SW480 (cell line): ENCODE results near the gene SKI.

ENCODE experiments used
- DNase-seq: peaks from one replicate; pipeline ENCODE4 v3.0.0-alpha.2; 2016; ENCODE audit warnings: low spot score

Gene SKI

DNA sequence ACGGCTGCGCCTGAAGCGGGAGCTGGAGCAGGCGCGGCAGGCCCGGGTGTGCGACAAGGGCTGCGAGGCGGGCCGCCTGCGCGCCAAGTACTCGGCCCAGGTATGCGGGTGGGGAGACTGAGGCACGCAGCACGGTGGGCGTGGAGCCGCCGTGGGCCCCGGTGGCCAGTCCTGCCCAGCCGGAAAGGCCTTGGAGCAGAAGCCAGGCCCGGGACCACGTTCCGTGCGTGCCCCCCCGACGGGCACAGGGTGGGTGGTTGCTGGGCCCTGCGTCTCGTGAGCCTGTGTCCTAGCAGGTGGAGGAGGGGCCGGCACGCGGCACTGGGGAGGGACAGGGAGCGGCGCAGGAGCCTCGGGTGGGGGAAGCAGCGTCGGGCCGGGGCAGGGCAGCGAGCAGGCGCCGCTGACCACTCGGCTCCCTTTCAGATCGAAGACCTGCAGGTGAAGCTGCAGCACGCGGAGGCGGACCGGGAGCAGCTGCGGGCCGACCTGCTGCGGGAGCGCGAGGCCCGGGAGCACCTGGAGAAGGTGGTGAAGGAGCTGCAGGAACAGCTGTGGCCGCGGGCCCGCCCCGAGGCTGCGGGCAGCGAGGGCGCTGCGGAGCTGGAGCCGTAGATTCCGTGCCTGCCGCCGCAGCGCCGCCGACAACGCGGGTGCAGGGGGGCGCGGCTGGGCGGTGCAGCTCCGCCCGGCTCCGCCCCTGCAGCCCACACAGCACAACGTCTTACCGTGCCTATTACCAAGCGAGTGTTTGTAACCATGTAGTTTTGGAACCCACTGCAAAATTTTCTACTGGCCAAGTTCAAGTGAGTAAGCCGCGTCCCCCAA, 78.2 kb downstream of the SKI start:
- no peak for DNase-seq

DNA sequence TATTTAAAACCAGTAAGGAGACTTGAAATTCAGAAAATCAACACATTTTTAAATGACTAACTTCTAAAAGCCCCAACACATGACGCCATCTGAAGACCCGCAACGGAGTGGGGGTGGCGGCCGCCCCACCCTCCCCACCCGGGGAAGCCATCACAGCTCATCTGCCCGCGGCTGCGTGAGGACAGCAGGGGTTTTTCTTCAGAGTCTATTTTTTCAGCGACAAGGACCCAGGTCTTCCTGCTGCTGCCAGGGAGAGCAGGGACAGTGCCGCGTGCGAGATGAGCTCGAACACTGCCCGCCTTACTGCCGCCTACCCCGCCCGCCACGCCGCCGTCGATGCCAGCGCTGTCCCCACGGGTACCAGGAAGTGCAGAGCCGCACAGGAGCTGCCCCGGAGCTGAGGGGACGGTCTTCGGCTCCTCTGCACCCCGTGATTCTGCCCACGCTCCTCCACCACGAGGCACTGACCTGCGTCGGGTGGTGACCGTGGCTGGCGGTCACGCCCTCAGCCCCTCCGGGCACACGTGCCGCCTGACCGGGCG, 79.0 kb downstream of the SKI start:
- DNase-seq: no peak

DNA sequence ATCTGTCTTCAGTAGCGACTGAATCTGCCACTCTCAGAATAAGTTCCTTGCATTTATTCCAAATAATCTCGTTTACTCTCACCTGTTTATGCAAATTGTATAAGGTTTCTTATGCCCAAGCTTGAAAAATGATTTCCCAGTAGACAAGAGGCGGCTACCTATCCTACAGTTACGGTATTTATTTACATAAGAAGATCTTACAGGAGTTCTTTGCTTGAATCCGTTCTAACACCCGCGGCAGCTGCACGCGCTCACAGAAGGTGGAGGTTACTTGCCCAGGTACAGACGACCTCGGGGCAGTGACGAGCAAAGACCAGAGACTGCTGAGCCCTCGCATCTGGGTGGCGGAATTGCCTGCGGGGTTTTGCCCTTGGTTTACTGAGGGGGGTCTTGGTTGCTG, 79.9 kb downstream of the SKI start:
- DNase-seq: no peak

DNA sequence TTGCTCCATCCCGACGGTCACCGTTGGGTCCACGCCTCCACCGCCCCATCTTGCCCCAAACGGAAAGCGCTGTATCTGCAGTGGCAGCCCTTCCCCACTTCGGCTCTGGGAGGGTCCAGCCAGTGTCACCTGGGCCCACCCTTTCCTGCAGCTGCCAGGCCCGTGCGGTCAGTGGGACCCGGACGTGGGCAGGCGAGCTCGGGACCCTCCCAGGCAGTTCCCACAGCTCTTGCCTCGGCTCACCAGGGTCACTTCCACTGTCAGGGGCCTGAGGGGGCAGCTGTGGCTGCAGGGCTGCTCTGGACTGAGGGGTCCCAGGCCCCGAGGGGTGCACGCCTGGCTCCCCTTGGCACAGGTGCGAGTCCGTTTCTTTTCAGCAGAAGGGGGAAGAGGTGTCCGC, 80.7 kb downstream of the SKI start:
- DNase-seq: no peak

DNA sequence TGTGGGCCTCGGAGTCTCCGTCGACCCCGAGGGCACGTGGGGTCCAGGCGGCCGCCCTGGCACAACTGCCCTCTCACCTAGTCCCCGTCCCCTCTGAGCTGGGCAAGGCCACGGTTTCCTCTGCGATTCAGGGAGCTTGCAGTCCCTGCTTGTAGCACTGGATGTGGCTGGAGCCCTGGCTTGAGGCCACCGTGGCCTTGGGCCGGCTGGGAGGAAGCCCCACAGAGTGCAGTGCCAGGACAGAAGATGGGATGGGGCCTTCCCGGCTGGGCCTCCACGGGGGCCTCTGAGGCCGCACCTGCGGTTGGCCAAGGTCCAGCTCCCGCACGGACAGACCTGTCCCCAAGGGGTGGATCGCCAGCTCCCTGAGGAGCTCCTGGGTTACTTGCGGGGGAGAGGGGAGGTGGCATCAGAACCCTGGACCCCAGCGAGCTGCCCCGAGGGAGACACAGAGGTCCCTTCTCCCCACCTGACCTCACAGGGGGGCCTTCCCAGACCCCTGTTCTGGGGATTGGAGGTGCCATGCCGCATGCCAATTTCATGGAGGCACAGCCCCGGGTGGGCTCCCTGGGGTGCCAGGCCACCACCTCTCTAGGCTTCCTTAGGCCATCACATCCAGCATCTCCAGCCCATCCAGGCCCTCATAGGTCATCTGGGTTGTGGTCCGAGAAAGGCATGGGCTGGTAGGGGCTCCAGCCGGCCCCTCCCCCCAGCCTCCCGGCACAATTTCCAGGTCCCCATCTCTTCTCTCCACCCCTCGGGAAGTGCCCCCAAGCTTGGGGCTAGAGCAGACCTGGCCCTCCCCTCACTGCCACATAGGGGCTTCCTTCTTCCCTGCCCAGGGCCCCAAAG, 82.4 kb downstream of the SKI start:
- DNase-seq: no peak

DNA sequence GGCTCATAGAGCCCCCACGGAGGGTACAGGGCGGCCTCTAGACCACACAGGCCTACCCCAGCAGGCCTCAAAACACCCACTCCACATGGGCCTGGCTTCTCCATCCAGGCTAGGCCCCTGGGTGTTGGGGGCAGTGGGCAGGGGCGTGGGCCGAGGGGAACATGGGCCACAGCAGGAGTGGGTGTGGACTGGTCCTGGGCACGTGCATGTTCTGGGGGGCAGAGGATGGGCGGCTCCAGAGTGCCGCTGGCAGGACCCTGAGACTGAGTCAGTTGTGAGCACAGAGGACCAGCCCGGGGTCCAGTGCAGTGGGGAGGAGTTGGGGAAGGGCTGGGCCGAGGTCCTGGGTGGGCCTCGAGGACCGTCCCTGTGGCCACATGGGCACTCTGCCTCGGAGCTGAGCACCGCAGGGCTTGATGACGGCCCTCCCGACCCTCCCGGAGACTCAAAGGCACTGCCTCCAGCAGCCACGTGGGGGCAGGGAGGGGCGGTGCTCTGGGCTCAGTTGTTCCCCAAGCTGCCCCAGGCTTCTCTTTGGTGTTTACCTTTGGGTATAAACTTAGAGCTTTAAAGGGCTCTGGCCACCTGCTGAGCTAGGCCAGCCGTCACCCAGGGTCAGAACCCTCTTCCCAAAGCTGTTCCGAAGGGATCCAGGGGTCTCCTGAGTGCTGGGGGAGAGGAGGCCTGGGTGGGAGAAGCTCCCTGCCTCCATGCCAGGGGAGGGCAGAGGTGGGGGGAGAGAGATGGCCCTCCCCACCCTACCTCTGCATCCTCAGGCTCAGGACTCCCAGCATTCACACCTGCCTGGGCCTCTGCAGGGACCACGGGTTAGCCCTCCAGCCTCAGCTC, 83.3 kb downstream of the SKI start:
- DNase-seq: peak; percentile 57

DNA sequence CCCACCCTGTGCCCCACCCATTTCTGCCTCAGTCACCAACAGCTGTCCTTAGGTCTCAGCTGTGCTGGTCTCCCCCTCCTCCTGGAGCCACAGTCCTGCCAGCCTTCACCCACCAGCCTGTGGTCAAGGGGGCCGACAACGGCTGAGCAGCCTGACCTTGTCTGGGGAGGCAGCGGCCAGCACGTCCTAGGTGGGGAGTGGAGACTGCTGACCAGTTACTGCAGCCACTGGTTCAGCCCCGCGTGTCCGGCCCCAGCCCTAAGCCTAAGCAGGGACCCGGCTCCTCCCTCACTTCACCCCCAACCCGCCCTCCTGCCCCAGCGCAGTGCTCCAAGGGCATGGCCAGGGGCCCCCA, 84.0 kb downstream of the SKI start:
- no peak for DNase-seq

DNA sequence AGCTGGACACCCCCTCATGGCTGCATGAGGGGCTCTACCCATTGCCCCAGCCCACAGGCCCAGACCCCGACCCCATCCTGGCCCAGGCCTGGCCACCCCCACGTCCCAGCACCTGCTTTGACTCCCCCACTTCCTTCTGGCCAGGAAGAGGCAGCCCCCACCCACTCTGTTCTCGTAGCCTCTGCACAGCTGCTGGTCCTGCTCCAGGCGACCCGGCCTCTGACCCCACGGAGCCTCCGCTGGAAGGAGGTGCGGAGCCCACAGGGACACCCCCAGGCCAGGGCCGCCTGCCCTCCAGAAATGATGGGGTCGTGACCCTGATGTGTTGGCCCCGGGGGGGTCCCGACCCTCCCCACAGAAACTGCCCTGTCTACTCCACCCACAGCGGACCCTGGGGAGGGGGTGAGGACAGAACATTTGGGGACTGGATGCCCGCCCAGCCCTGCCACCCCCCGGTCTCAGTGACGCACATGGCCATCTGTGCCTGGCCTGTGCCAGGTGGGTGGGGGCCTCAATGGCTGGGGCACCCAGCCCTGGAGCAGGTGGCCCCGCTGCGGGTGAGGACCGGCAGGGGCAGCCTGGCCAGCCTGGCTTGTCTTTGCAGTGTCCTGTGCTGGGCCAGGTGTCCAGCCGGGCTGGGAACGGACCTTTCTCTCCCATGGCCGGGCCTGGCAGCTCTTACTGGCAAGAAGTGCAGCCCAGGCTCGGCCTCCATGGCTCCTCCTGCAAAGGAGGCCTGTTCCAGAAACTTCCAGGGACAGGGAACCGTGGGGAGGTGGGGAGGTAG, 84.6 kb downstream of the SKI start:
- DNase-seq: no peak

DNA sequence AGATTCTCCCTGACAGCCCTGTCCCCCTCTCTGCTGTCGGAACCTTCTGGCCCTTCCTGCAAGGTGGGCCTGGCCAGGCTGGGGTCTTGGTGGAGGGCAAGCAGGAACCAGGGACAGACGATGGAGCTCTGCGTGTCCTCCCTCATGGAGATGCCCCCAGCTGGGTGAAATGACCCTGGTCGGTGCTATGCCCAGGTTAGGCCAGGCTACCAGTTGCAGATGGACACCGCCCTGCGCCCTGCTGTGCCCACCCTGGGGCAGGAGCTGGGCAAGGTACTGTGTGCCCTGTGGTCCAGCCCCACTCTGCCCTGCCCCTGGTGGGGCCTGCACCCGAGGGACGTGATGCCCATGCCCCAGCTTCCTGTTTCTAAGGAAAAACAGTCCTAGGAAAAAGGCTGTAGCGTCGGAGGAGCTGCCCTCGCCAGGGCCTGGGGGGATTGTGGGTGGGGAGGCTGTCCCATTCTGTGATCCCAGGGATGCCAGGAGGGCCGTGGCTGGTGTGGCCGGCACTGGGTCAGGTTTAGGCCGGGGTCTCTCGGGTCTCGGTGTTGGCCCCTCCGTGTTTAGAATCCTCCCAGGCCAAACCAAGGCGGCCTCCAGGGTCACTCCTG, 85.6 kb downstream of the SKI start:
- DNase-seq: no peak

DNA sequence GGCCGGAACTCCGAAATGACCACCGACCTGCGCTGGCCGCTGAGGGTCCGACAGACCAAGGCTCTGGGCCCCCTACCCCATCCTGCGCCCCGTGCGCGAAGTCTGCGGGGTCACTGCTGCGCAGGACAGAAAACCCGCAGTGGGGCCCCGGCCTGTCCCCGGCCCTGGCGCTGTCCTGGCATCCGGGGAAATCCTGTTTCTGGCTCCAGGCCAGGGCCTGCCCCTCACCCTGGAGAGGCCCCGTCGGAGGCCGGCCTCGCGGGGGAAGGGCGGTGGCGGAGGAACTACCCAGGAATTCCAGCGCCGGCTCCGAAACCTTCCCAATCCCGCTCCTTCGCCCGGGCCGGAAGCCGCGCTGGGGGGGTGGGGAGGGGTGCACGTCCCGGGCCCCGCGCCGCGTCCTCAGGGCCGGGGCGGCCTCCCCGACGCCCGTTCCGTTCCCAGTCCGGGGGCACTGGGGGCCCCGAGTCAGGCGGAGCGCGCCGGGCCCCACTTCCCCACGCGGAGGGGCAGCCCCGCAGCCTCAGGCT, 86.2 kb downstream of the SKI start:
- DNase-seq: peak; percentile 42

DNA sequence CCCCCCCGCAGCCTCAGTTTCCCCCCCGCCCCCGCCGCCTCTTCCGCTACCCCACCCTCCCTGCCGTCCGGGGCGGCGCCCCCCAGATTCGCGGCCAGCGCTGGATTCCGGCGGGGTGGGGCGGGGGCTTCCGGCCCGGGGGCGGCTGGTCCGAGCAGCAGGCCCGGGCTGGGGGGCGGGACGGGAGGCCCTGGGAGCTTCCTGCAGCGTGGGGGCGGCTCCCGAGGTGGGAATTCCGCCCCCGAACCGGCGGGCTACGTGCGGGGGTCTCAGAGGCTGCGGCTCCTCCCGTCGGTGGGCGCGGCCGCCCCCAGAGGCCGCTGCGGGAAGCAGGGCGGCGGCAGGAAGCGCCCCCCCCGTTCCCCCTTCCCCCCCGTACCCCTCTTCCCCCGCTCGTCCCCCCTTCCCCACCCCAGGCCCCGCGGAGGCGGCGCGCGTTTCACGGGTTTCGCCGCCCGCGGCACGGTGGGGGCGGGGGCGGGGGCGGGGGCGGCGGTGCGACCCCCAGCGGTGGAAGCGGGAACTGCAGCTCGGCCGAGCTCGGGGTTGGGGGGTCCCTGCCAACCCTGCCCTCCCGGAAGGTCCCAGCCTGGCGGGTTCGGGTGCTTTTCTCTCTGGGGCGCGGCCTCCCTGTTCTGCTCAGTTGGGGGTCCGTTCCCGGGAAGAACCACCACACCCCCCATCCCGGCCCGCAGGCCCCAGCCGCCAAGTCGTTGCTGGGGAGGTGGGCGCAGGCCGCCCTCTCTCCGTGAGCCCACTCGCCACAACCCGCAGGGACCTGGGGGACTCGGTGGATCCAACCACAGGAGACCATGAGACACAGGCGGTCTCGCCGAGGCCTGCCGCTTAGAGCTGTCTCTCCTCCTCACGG, 86.9 kb downstream of the SKI start:
- peak; percentile 16 for DNase-seq

DNA sequence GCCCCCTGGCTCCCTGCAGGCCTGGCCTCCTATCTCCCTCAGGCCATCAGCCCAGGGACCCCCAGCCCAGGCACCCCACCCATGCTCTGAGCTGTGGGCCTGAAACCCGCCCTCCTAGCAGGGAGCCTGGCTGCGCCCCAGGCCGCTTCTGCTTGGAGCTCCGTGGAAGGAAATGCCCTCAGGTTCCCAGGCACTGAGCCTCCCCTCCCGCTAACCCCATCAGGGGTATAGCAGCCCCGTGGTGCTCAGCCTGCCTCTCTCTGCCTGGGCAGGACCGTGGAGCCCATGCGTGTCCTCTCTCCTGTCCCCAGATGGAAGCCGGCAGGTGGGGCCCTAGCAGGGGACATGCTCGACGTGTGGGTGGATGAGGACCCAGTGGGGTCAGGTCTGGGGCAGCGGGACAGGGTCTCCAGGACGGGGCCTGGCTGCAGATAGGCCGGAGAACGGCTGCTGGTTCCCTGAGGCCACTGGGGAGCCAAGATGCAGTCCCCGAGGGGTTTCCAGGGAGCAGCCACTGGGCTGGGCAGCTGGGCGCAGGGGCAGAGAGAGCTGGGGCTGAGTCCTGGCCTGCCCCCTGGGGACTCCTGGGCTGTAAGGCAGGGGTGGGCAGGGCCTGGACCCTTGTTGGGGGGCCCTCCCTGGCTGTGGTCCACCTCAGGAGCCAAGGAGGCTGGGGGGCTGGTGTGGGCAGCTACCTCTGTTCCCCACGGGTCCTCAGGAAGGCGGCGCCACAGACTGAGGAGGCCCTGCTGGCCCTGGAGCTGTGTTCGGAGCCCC, 87.7 kb downstream of the SKI start:
- no peak for DNase-seq

DNA sequence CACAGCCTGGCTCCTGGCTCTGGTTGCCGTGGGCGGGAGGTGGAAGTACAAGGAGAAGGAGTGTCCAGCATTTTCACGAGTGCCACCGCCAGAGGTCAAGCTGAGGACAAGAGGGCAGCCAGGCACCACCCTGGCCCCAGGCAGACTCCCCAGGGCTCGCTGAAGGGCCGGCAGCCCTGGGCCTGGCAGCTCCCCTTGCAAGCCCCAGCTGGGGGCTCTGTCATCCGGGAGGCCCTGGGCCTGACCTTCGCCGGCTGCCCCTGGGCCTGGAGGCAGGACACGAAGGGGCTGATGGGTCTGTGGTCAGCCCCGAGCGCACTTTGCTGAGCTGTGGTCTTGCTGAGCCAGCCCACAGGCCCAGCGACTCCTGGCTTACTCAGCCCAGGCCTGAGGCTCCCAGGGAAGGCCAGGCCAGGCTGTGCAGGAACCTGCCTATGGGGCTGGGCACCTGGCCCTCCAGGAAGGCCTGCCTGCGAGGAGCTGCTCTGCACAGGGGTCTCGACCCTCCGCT, 88.4 kb downstream of the SKI start:
- DNase-seq: no peak

DNA sequence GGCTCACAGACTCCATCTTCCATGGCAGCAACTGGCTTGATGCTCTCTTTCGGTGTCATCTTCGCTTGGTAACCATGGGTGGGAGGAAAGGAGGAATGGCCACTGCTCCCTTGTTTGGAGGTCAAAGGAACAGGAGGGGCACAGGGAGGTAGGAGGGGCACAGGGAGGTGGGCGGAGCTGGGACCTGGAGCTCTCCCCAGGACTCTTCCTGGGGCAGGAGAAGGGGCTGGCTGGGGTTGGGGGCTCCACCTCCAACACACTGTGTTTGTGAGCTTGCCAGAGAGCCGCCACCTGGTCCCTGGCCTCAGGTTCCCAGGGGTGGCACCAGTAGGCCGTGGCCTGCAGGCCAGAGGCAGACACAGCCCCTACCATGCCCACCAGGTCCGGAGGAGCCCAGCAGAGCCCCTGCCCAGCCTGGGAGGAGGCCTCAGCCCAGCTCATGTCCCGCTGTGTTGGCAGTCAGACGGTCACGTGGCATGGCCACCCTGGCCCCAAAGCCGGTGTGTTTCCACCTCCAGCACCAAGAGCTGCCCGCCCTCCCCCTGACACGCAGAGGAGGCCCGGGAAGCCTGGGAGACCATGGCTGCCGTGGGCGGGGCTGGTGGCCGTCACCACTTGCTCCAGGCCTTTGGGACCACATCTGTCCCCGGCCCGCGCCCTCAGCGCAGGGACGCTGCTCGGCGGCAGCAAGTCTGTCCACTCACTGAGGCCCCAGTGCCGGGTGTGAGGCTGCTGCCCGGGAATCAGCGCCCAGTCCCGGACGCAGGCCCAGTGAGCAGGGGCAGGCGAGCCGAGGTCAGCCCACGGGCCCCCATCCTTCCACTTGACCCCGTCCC, 89.3 kb downstream of the SKI start:
- no peak for DNase-seq

DNA sequence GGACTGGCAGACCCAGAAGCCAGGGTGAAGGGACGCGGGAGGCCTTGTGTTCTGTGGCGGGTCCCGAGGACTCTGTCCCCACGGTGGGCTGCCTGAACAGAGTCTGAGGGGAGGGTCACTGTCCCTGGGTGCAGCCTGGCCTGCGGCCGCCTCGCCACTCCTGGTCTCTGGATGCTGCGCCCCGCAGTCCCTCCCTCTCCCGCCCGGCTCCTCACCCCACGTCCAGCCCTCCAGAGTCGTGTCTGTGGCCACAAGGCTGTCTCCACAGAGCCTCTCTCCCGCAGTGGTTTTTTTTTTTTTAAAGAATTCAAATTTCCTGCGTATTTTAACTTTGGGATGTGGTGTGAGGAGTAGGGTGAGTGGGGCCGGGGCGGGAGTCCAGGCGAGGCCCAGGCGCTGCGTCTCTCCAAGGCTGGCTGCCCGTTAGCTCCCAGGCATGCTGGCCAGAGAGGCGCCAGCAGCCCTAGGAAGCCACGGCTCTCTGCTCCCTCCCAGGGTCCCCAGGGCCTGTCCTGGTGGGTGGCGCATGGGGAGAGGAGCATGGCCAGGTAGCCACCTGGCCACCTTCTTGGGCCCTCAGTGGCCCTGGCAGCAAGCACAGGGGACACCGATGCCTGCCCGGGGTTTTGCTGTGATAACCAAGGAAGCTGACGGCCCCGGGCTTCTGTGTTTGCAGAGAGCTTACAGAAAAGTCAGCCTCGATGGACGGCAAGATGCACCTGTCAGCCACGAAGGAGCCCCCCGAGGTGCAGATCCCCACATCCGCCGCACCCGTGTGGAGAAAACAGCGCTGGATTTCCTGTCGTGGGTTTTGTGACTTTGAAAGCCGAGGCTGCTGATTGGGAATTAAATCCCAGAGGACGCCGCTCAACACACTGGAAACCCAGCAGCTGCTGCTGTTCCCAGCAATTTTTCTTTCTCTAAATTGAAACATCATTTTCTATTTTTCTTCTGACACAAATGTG, 90.5 kb downstream of the SKI start:
- DNase-seq: no peak

DNA sequence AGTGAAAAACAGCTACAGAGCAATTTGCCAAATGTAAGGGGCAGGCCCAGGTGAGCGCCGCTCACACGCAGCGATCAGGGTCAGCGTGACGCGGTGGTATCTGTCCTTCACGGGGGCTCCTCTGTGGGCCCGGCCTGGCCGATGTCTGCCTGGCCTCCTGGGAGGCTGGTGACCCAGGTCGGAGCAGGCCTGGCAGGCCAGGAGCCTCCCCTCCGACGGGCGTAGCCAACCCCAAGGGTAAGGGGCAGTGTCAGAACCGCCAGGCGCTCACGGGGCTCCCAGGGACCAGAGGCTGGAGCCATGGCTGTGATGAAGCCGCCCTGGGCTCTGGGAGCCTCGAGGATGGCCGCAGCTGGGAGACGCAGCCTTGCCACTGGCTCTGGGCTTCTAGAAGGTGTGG, 91.2 kb downstream of the SKI start:
- no peak for DNase-seq

DNA sequence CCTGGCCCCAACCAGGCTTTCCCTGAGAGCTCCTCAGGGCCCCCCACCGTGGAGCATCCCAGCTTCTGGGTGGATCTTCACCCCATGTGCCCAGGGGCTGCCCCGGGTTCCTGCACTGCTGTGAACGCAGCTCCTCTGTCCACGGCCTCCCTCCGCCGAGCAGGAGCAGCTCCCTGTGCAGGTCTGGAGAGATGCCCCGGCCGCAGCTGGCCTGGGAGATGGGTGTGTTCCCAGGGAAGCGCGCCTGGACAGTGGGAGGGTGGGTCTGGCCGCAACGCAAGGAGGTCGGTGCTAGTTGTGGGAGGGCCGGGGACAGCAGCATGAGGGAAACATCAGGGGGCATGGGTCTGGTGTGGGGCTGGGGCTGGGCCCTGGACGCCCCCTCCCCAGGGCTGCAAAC, 91.9 kb downstream of the SKI start:
- no peak for DNase-seq
